ENCODE results near the gene PPP1R2C.

Gene PPP1R2C

GRCh38 chrX:42824541-42824940 lies 46.6 kb upstream of the PPP1R2C start (continued):
- TF ChIP-seq ZNF70 (CRISPR knock-in tag; IDR thresholded peaks at IDR 0.05) (no peak), CSRNP3 (CRISPR knock-in tag; IDR thresholded peaks at IDR 0.05) (no peak), PPARA (CRISPR knock-in tag; IDR thresholded peaks at IDR 0.05; ENCODE audit: borderline replicate concordance) (no peak), ZFP30 (CRISPR knock-in tag; IDR thresholded peaks at IDR 0.05) (no peak), ZNF8 (CRISPR knock-in tag; IDR thresholded peaks at IDR 0.05) (no peak), TCF4 (CRISPR knock-in tag; IDR thresholded peaks at IDR 0.05; ENCODE audit: borderline replicate concordance) (no peak), BACH2 (CRISPR knock-in tag; IDR thresholded peaks at IDR 0.05; ENCODE audit: borderline replicate concordance) (no peak), ESRRG (CRISPR knock-in tag; IDR thresholded peaks at IDR 0.05) (no peak), PATZ1 (CRISPR knock-in tag; IDR thresholded peaks at IDR 0.05; ENCODE audit: borderline replicate concordance) (no peak), ISL1 (CRISPR knock-in tag; IDR thresholded peaks at IDR 0.05) (no peak)

- TF ChIP-seq GLIS3 (CRISPR knock-in tag; IDR thresholded peaks at IDR 0.05) (no peak), ZNF565 (CRISPR knock-in tag; conservative IDR thresholded peaks at IDR 0.05; ENCODE audit: low read depth) (no peak), ARNTL (CRISPR knock-in tag; IDR thresholded peaks at IDR 0.05; ENCODE audit: borderline replicate concordance, low read depth) (no peak), BACH2 (CRISPR knock-in tag; IDR thresholded peaks at IDR 0.05; ENCODE audit: borderline replicate concordance) (no peak), ESRRG (CRISPR knock-in tag; IDR thresholded peaks at IDR 0.05) (no peak), CSRNP3 (CRISPR knock-in tag; IDR thresholded peaks at IDR 0.05) (no peak), PPARA (CRISPR knock-in tag; IDR thresholded peaks at IDR 0.05; ENCODE audit: borderline replicate concordance) (no peak), ZC3H10 (CRISPR knock-in tag; IDR thresholded peaks at IDR 0.05) (no peak), TOX (CRISPR knock-in tag; IDR thresholded peaks at IDR 0.05; ENCODE audit: borderline replicate concordance) (no peak), ZFP30 (CRISPR knock-in tag; IDR thresholded peaks at IDR 0.05) (no peak), PATZ1 (CRISPR knock-in tag; IDR thresholded peaks at IDR 0.05; ENCODE audit: borderline replicate concordance) (no peak), RARB (CRISPR knock-in tag; IDR thresholded peaks at IDR 0.05) (no peak), OSR1 (CRISPR knock-in tag; IDR thresholded peaks at IDR 0.05) (no peak), CSDC2 (CRISPR knock-in tag; IDR thresholded peaks at IDR 0.05) (no peak), ISL1 (CRISPR knock-in tag; IDR thresholded peaks at IDR 0.05) (no peak), SNAI2 (CRISPR knock-in tag; IDR thresholded peaks at IDR 0.05) (no peak)
- TF ChIP-seq, protein P1, sequence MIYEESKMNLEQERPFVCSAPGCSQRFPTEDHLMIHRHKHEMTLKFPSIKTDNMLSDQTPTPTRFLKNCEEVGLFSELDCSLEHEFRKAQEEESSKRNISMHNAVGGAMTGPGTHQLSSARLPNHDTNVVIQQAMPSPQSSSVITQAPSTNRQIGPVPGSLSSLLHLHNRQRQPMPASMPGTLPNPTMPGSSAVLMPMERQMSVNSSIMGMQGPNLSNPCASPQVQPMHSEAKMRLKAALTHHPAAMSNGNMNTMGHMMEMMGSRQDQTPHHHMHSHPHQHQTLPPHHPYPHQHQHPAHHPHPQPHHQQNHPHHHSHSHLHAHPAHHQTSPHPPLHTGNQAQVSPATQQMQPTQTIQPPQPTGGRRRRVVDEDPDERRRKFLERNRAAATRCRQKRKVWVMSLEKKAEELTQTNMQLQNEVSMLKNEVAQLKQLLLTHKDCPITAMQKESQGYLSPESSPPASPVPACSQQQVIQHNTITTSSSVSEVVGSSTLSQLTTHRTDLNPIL (CRISPR knock-in tag; IDR thresholded peaks at IDR 0.05; ENCODE audit: low read depth), result no peak
- ATAC-seq, result no peak
Measured at GRCh38 chrX:42823443-42823842, 45.5 kb upstream of the PPP1R2C start.

GRCh38 chrX:42821803-42822443 lies 44.0 kb upstream of the PPP1R2C start:
- ATAC-seq, result no peak
- TF ChIP-seq ZNF8 (CRISPR knock-in tag; IDR thresholded peaks at IDR 0.05) (no peak), ISL1 (CRISPR knock-in tag; IDR thresholded peaks at IDR 0.05) (no peak), SNAI2 (CRISPR knock-in tag; IDR thresholded peaks at IDR 0.05) (no peak), CSRNP3 (CRISPR knock-in tag; IDR thresholded peaks at IDR 0.05) (no peak), ZFP3 (CRISPR knock-in tag; IDR thresholded peaks at IDR 0.05) (no peak), ZFP30 (CRISPR knock-in tag; IDR thresholded peaks at IDR 0.05) (no peak), ZC3H10 (CRISPR knock-in tag; IDR thresholded peaks at IDR 0.05) (no peak), ZNF565 (CRISPR knock-in tag; conservative IDR thresholded peaks at IDR 0.05; ENCODE audit: low read depth) (no peak), PPARA (CRISPR knock-in tag; IDR thresholded peaks at IDR 0.05; ENCODE audit: borderline replicate concordance) (no peak), ARNTL (CRISPR knock-in tag; IDR thresholded peaks at IDR 0.05; ENCODE audit: borderline replicate concordance, low read depth) (no peak), TOX (CRISPR knock-in tag; IDR thresholded peaks at IDR 0.05; ENCODE audit: borderline replicate concordance) (no peak), RARB (CRISPR knock-in tag; IDR thresholded peaks at IDR 0.05) (no peak)
- TF ChIP-seq, protein P2, sequence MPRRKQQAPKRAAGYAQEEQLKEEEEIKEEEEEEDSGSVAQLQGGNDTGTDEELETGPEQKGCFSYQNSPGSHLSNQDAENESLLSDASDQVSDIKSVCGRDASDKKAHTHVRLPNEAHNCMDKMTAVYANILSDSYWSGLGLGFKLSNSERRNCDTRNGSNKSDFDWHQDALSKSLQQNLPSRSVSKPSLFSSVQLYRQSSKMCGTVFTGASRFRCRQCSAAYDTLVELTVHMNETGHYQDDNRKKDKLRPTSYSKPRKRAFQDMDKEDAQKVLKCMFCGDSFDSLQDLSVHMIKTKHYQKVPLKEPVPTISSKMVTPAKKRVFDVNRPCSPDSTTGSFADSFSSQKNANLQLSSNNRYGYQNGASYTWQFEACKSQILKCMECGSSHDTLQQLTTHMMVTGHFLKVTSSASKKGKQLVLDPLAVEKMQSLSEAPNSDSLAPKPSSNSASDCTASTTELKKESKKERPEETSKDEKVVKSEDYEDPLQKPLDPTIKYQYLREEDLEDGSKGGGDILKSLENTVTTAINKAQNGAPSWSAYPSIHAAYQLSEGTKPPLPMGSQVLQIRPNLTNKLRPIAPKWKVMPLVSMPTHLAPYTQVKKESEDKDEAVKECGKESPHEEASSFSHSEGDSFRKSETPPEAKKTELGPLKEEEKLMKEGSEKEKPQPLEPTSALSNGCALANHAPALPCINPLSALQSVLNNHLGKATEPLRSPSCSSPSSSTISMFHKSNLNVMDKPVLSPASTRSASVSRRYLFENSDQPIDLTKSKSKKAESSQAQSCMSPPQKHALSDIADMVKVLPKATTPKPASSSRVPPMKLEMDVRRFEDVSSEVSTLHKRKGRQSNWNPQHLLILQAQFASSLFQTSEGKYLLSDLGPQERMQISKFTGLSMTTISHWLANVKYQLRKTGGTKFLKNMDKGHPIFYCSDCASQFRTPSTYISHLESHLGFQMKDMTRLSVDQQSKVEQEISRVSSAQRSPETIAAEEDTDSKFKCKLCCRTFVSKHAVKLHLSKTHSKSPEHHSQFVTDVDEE (CRISPR knock-in tag; IDR thresholded peaks at IDR 0.05), result no peak
- TF ChIP-seq, protein P1 (CRISPR knock-in tag; IDR thresholded peaks at IDR 0.05; ENCODE audit: low read depth), result no peak
